GM12873 (cell line): ENCODE results near the gene SAMM50.

Experiments
- CTCF ChIP-seq: IDR thresholded peaks from 2 replicates; pipeline ENCODE4 v1.5.1; 2012; ENCODE audit warnings: low read depth, mild to moderate bottlenecking, moderate library complexity, low read length, control low read depth; ENCODE audit not compliant: insufficient read depth; ENCODE audit errors: missing control alignments

SAMM50 gene

GRCh38 chr22:44032126-44032730 is 77.0 kb downstream of the SAMM50 start:
- TF ChIP-seq CTCF: no peak

- TF ChIP-seq CTCF: no peak
Measured at GRCh38 chr22:44033287-44033686, 78.0 kb downstream of the SAMM50 start.

- no peak for TF ChIP-seq CTCF
Measured at GRCh38 chr22:44033694-44034093, 78.5 kb downstream of the SAMM50 start.

- TF ChIP-seq CTCF: no peak
Measured at GRCh38 chr22:44037519-44038375, 82.5 kb downstream of the SAMM50 start.

- TF ChIP-seq CTCF: no peak
Measured at GRCh38 chr22:44039566-44040171, 84.4 kb downstream of the SAMM50 start.

- TF ChIP-seq CTCF: no peak
Measured at GRCh38 chr22:44042249-44043218, 87.3 kb downstream of the SAMM50 start.
